DND-41 (cell line): ENCODE measurements around the gene TMEM217.
A peak's percentile ranks its signal among the peaks of the same experiment; 100 is the strongest.

Source experiments
- ATAC-seq: fragments of 200-7000 bp; cut with Tn5 transposase; 3 replicates; pipeline ENCODE4 v1.9.1; 2021; ENCODE audit warnings: low read depth; ENCODE audit not compliant: insufficient read depth
- DNase-seq: peaks from one replicate; pipeline ENCODE4 v3.0.0-alpha.2; 2020
- H2AFZ ChIP-seq: 2 replicates; pipeline ENCODE4 v1.6.0; 2012; ENCODE audit warnings: low read depth, low read length
- H3K27ac ChIP-seq: 2 replicates; pipeline ENCODE4 v1.5.1; 2012; ENCODE audit warnings: low read length, inconsistent platforms
- H3K27me3 ChIP-seq: fragments of 200-600 bp; sonication (generic); 2 replicates; pipeline ENCODE4 v1.6.0; 2012; ENCODE audit warnings: low read length, mild to moderate bottlenecking, inconsistent platforms; ENCODE audit not compliant: insufficient read depth, poor library complexity
- H3K36me3 ChIP-seq: 2 replicates; pipeline ENCODE4 v1.5.1; 2012; ENCODE audit warnings: low read length, inconsistent platforms; ENCODE audit not compliant: insufficient read depth
- H3K4me1 ChIP-seq: 2 replicates; pipeline ENCODE4 v1.5.1; 2012; ENCODE audit warnings: mild to moderate bottlenecking, low read length; ENCODE audit not compliant: insufficient read depth
- H3K4me2 ChIP-seq: 2 replicates; pipeline ENCODE4 v1.6.0; 2012; ENCODE audit warnings: mild to moderate bottlenecking, moderate library complexity, low read length, inconsistent platforms; ENCODE audit not compliant: insufficient read depth
- H3K4me3 ChIP-seq, 2 experiments: fragments of 200-600 bp in 1 of 2; shearing (Covaris generic) in 1 of 2; 2 replicates each; pipeline ENCODE4 v1.5.1; 2012 to 2016; ENCODE audit warnings: inconsistent platforms in 2 of 2, low read length in 2 of 2, mild to moderate bottlenecking in 2 of 2, low read depth in 1 of 2, moderate library complexity in 1 of 2
- H3K79me2 ChIP-seq: 2 replicates; pipeline ENCODE4 v1.6.0; 2012; ENCODE audit warnings: low read length, inconsistent platforms; ENCODE audit not compliant: insufficient read depth
- H3K9ac ChIP-seq: 2 replicates; pipeline ENCODE4 v1.6.0; 2012; ENCODE audit warnings: low read depth, mild to moderate bottlenecking, inconsistent platforms, low read length, moderate library complexity
- H3K9me3 ChIP-seq: 2 replicates; pipeline ENCODE4 v1.5.1; 2012; ENCODE audit warnings: low read length, moderate library complexity, mild to moderate bottlenecking, inconsistent platforms; ENCODE audit not compliant: insufficient read depth, severe bottlenecking
- H4K20me1 ChIP-seq: 2 replicates; pipeline ENCODE4 v1.6.0; 2012; ENCODE audit warnings: low read length; ENCODE audit not compliant: insufficient read depth
- CTCF ChIP-seq: IDR thresholded peaks from 2 replicates; pipeline ENCODE4 v1.5.1; 2012; ENCODE audit warnings: borderline replicate concordance, low read length, moderate library complexity, mild to moderate bottlenecking; ENCODE audit not compliant: poor library complexity, severe bottlenecking; ENCODE audit errors: extremely low read depth
- EZH2 ChIP-seq: IDR thresholded peaks from 3 replicates; pipeline ENCODE4 v1.6.1; 2012; ENCODE audit warnings: borderline replicate concordance, low read depth, mild to moderate bottlenecking, moderate library complexity, low read length, inconsistent platforms; ENCODE audit not compliant: severe bottlenecking

Gene TMEM217

GRCh38 chr6:37269105-37269504, 11.2 kb upstream of the TMEM217 start:
- Histone ChIP-seq H3K9ac (no peak overlapping the region), H3K4me3 (no peak overlapping the region), H3K4me1 (peaks cover 59% of the 10 kb centered on the region), H4K20me1 (no peaks in the 10 kb centered on the region), H3K27ac (no peak overlapping the region), H3K36me3 (peaks cover 33% of the 10 kb centered on the region), H3K27me3 (no peaks in the 10 kb centered on the region), H3K4me2 (no peak overlapping the region), H3K9me3 (no peaks in the 10 kb centered on the region), H2AFZ (no peak overlapping the region), H3K79me2 (peaks cover 90% of the 10 kb centered on the region)
- no peak for DNase-seq
- no peak for ATAC-seq
- TF ChIP-seq CTCF (no peak), EZH2 (no peak)

GRCh38 chr6:37265860-37266259, 7.9 kb upstream of the TMEM217 start:
- Histone ChIP-seq H3K9ac (no peak overlapping the region), H4K20me1 (no peaks in the 10 kb centered on the region), H3K9me3 (no peaks in the 10 kb centered on the region), H3K4me1 (peaks cover 59% of the 10 kb centered on the region), H3K4me3 (no peak overlapping the region), H3K4me2 (no peak overlapping the region), H3K27me3 (no peaks in the 10 kb centered on the region), H3K79me2 (peaks cover 94% of the 10 kb centered on the region), H2AFZ (no peak overlapping the region), H3K27ac (peak overlapping the region; percentile 10; the same call in 1 of the 2 replicates), H3K36me3 (peaks cover 33% of the 10 kb centered on the region)
- TF ChIP-seq EZH2: no peak
- TF ChIP-seq CTCF: no peak
- ATAC-seq (no peak), DNase-seq (no peak)

GRCh38 chr6:37265001-37265400, 7.1 kb upstream of the TMEM217 start:
- Histone ChIP-seq H3K4me1 (peaks cover 62% of the 10 kb centered on the region), H3K36me3 (peaks cover 29% of the 10 kb centered on the region), H3K9ac (no peak overlapping the region), H3K9me3 (no peaks in the 10 kb centered on the region), H3K79me2 (peaks cover 97% of the 10 kb centered on the region), H3K27me3 (no peaks in the 10 kb centered on the region), H3K4me2 (peak overlapping the region; percentile 24; the same call in 1 of the 2 replicates), H3K4me3 (no peak overlapping the region), H2AFZ (no peak overlapping the region), H3K27ac (peak overlapping the region; percentile 58), H4K20me1 (no peaks in the 10 kb centered on the region)
- no peak for TF ChIP-seq EZH2
- no peak for TF ChIP-seq CTCF
- no peak for DNase-seq
- 0 out of 3 replicates have a peak, but pooled peaks have one; percentile 25 for ATAC-seq
